ENCODE data around the gene PEPD.
"Not testable (repeated sequence)": the region's sequence is repeated elsewhere in the genome, so short reads cannot be mapped to it uniquely, and the experiment has no call there.

The PEPD gene

GRCh38 chr19:33498391-33499000, 23.1 kb downstream of the PEPD start:
- Histone ChIP-seq H3K4me3 (ENCODE audit: low read depth, low read length) (no peak overlapping the region), H3K27ac (ENCODE audit: low read depth, low read length) (no peak overlapping the region), H3K36me3 (ENCODE audit: insufficient read depth, low read length) (no peaks in the 10 kb centered on the region), H3K27me3 (ENCODE audit: insufficient read depth, low read length) (no peaks in the 10 kb centered on the region), H3K79me2 (ENCODE audit: control insufficient read depth, insufficient read depth, low read length, unreplicated experiment) (no peaks in the 10 kb centered on the region), H3K4me1 (ENCODE audit: control insufficient read depth, insufficient read depth, low read length, unreplicated experiment) (no peaks in the 10 kb centered on the region), H2AFZ (ENCODE audit: low read length, unreplicated experiment) (no peak overlapping the region)

DNA sequence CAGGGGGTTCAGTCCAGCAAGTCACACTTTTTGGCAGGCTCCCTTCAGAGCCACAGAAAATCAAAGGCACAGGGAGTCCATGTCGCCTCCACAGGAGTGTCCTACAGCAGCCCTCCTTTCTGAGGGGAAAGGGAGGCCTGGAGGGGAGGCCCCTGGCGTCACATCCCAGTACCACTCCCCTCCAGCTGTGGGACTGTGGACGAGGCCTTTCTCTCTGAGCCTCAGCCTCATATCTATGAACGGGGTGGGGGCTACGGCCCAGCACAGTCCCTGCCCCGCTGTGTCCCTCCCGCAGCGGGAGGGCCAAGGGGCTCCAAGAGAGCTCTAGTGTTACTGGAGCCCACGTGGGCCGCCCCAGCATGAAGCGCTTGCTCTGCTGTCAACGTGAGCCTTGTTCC, 23.8 kb downstream of the PEPD start:
- H3K79me2 ChIP-seq (ENCODE audit: control insufficient read depth, insufficient read depth, low read length, unreplicated experiment) = no peaks in the 10 kb centered on the region
- no peaks in the 10 kb centered on the region for H3K27me3 ChIP-seq (ENCODE audit: insufficient read depth, low read length)
- no peak overlapping the region for H3K27ac ChIP-seq (ENCODE audit: low read depth, low read length)
- H3K4me1 ChIP-seq (ENCODE audit: control insufficient read depth, insufficient read depth, low read length, unreplicated experiment) = no peaks in the 10 kb centered on the region
- H3K4me3 ChIP-seq (ENCODE audit: low read depth, low read length) = no peak overlapping the region
- H2AFZ ChIP-seq (ENCODE audit: low read length, unreplicated experiment) = no peak overlapping the region
- H3K36me3 ChIP-seq (ENCODE audit: insufficient read depth, low read length) = no peaks in the 10 kb centered on the region

GRCh38 chr19:33497131-33497777, 24.3 kb downstream of the PEPD start:
- Histone ChIP-seq H3K4me3 (ENCODE audit: low read depth, low read length) (no peak overlapping the region), H3K27me3 (ENCODE audit: insufficient read depth, low read length) (no peaks in the 10 kb centered on the region), H2AFZ (ENCODE audit: low read length, unreplicated experiment) (no peak overlapping the region), H3K36me3 (ENCODE audit: insufficient read depth, low read length) (no peaks in the 10 kb centered on the region), H3K27ac (ENCODE audit: low read depth, low read length) (no peak overlapping the region), H3K4me1 (ENCODE audit: control insufficient read depth, insufficient read depth, low read length, unreplicated experiment) (no peaks in the 10 kb centered on the region), H3K79me2 (ENCODE audit: control insufficient read depth, insufficient read depth, low read length, unreplicated experiment) (no peaks in the 10 kb centered on the region)

DNA sequence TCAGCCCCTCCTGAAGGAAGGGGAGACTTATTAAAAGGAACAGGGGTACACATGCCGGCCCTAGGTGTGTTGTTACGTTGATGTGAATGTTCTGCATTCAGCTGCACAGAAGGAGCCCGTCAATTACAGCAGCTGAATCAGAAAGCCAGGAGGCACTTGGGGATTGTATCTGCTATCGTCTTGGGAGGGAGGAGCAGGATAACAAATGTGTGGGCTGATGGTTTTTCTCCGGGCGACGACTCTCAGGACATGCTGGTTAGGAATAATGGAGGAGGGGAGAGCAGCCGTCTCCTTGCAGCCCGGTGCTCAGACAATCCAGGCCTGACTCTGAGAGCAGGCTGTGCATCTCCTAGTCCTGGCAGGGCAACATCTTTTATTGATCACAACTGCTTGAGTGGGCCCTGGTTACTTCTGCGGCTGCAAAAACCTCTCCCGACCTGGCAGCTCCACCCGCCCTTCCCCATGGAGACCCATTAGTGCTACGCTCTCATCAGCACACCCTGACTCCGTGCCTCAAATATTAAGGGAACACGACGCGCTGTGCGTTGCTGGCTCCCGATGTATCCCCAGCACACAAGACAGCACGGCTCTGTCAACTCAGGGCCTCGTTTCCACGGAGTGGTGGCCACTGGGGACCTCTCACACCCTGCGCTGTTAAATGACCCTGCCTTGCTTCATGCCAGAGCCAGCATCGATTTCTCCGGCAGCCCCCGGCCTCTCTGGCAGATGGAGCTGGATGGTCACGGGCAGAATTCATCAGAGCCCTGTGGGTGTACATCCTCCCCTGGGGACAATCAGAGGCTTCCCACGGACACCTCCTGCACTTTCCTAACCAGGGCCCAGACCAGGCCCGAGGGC, 25.3 kb downstream of the PEPD start:
- H3K27ac ChIP-seq (ENCODE audit: low read depth, low read length) = no peak overlapping the region
- no peak overlapping the region for H3K4me3 ChIP-seq (ENCODE audit: low read depth, low read length)
- no peaks in the 10 kb centered on the region for H3K4me1 ChIP-seq (ENCODE audit: control insufficient read depth, insufficient read depth, low read length, unreplicated experiment)
- H3K79me2 ChIP-seq (ENCODE audit: control insufficient read depth, insufficient read depth, low read length, unreplicated experiment) = no peaks in the 10 kb centered on the region
- H3K36me3 ChIP-seq (ENCODE audit: insufficient read depth, low read length) = no peaks in the 10 kb centered on the region
- no peak overlapping the region for H2AFZ ChIP-seq (ENCODE audit: low read length, unreplicated experiment)
- H3K27me3 ChIP-seq (ENCODE audit: insufficient read depth, low read length) = no peaks in the 10 kb centered on the region

- Histone ChIP-seq H3K36me3 (ENCODE audit: insufficient read depth, low read length) (no peaks in the 10 kb centered on the region), H3K4me1 (ENCODE audit: control insufficient read depth, insufficient read depth, low read length, unreplicated experiment) (no peaks in the 10 kb centered on the region), H3K4me3 (ENCODE audit: low read depth, low read length) (no peak overlapping the region), H3K27me3 (ENCODE audit: insufficient read depth, low read length) (no peaks in the 10 kb centered on the region), H2AFZ (ENCODE audit: low read length, unreplicated experiment) (no peak overlapping the region), H3K27ac (ENCODE audit: low read depth, low read length) (no peak overlapping the region), H3K79me2 (ENCODE audit: control insufficient read depth, insufficient read depth, low read length, unreplicated experiment) (no peaks in the 10 kb centered on the region)
These were observed 28.0 kb downstream of the PEPD start for GRCh38 chr19:33493401-33494275.

DNA sequence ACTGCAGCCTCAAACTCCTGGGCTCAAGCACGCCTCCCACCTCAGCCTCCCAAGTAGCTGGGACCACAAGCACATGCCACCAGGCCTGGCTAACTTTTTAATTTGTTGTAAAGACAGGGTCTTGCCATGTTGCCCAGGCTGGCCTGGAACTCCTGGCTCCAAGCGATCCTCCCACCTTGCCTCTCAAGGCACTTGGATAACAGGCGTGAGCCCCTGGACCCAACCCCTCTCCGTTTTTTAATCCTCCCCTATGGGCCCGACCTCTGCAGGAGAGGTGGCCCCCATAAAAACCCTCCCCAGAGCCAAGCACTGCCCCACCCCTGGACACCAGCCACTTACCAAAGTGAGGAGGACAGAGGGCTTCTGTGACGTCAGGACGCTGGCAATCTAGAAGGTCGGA, 28.6 kb downstream of the PEPD start:
- Histone ChIP-seq H3K27me3 (ENCODE audit: insufficient read depth, low read length) (no peaks in the 10 kb centered on the region), H3K27ac (ENCODE audit: low read depth, low read length) (no peak overlapping the region), H3K79me2 (ENCODE audit: control insufficient read depth, insufficient read depth, low read length, unreplicated experiment) (no peaks in the 10 kb centered on the region), H3K4me1 (ENCODE audit: control insufficient read depth, insufficient read depth, low read length, unreplicated experiment) (no peaks in the 10 kb centered on the region), H2AFZ (ENCODE audit: low read length, unreplicated experiment) (no peak overlapping the region), H3K36me3 (ENCODE audit: insufficient read depth, low read length) (no peaks in the 10 kb centered on the region), H3K4me3 (ENCODE audit: low read depth, low read length) (no peak overlapping the region)

GRCh38 chr19:33492090-33492489, 29.5 kb downstream of the PEPD start:
- no peaks in the 10 kb centered on the region for H3K4me1 ChIP-seq (ENCODE audit: control insufficient read depth, insufficient read depth, low read length, unreplicated experiment)
- H3K27ac ChIP-seq (ENCODE audit: low read depth, low read length) = no peak overlapping the region
- no peaks in the 10 kb centered on the region for H3K36me3 ChIP-seq (ENCODE audit: insufficient read depth, low read length)
- no peaks in the 10 kb centered on the region for H3K27me3 ChIP-seq (ENCODE audit: insufficient read depth, low read length)
- no peak overlapping the region for H3K4me3 ChIP-seq (ENCODE audit: low read depth, low read length)
- no peak overlapping the region for H2AFZ ChIP-seq (ENCODE audit: low read length, unreplicated experiment)
- H3K79me2 ChIP-seq (ENCODE audit: control insufficient read depth, insufficient read depth, low read length, unreplicated experiment) = no peaks in the 10 kb centered on the region

DNA sequence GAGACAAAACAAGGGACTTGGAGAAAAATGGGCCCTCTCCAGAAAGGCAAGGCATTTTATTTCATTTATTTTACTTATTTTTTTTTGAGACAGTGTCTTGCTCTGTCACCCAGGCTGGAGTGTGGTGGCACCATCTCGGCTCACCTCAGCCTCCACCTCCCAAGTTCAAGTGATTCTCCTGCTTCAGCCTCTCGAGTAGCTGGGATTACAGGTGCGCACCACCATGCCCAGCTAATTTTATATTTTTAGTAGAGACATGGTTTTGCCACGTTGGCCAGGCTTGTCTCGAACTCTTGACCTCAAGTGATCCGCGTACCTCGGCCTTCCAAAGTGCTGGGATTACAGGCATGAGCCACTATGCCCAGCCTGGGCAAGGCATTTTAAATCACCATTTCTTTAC, 31.0 kb downstream of the PEPD start:
- H3K4me3 ChIP-seq (ENCODE audit: low read depth, low read length); H3K27me3 ChIP-seq (ENCODE audit: insufficient read depth, low read length); H3K4me1 ChIP-seq (ENCODE audit: control insufficient read depth, insufficient read depth, low read length, unreplicated experiment); H3K27ac ChIP-seq (ENCODE audit: low read depth, low read length); H2AFZ ChIP-seq (ENCODE audit: low read length, unreplicated experiment); H3K36me3 ChIP-seq (ENCODE audit: insufficient read depth, low read length); H3K79me2 ChIP-seq (ENCODE audit: control insufficient read depth, insufficient read depth, low read length, unreplicated experiment): not testable (repeated sequence)

GRCh38 chr19:33490041-33490451, 31.5 kb downstream of the PEPD start:
- H2AFZ ChIP-seq (ENCODE audit: low read length, unreplicated experiment) = no peak overlapping the region
- no peaks in the 10 kb centered on the region for H3K27me3 ChIP-seq (ENCODE audit: insufficient read depth, low read length)
- no peak overlapping the region for H3K4me3 ChIP-seq (ENCODE audit: low read depth, low read length)
- H3K27ac ChIP-seq (ENCODE audit: low read depth, low read length) = no peak overlapping the region
- H3K79me2 ChIP-seq (ENCODE audit: control insufficient read depth, insufficient read depth, low read length, unreplicated experiment) = no peaks in the 10 kb centered on the region
- no peaks in the 10 kb centered on the region for H3K4me1 ChIP-seq (ENCODE audit: control insufficient read depth, insufficient read depth, low read length, unreplicated experiment)
- no peaks in the 10 kb centered on the region for H3K36me3 ChIP-seq (ENCODE audit: insufficient read depth, low read length)

DNA sequence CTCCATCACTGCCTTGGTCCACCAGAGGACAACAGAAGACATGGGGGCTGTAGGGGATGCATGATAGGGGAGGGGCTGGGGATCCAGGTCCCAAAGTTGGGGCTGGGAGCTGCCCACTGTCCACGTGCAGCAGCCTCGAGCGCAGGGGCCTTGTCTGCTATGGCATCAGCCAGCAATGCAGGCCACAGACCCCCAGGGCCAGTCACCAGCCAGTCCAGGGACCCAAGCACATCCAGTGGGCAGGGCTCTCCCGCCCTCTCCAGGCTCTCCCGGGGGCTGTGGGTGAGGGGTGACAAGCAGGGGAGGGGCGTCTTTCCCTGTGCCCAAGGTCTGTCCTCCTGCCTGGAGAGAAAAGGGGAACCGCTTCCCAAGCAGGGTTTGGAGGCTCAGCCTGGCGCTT, 32.8 kb downstream of the PEPD start:
- no peaks in the 10 kb centered on the region for H3K4me1 ChIP-seq (ENCODE audit: control insufficient read depth, insufficient read depth, low read length, unreplicated experiment)

More for the DNA sequence above, 32.8 kb downstream of the PEPD start:
- no peaks in the 10 kb centered on the region for H3K79me2 ChIP-seq (ENCODE audit: control insufficient read depth, insufficient read depth, low read length, unreplicated experiment)
- no peaks in the 10 kb centered on the region for H3K27me3 ChIP-seq (ENCODE audit: insufficient read depth, low read length)
- no peak overlapping the region for H2AFZ ChIP-seq (ENCODE audit: low read length, unreplicated experiment)
- H3K4me3 ChIP-seq (ENCODE audit: low read depth, low read length) = no peak overlapping the region
- H3K27ac ChIP-seq (ENCODE audit: low read depth, low read length) = no peak overlapping the region
- no peaks in the 10 kb centered on the region for H3K36me3 ChIP-seq (ENCODE audit: insufficient read depth, low read length)
